Suppressor macrophage (primary cell): ENCODE measurements around the gene TUSC2.

Experiments used
- DNase-seq, 4 experiments: peaks; one replicate each; pipeline ENCODE4 v3.0.0-alpha.2; 2020 to 2022

The TUSC2 gene

DNA sequence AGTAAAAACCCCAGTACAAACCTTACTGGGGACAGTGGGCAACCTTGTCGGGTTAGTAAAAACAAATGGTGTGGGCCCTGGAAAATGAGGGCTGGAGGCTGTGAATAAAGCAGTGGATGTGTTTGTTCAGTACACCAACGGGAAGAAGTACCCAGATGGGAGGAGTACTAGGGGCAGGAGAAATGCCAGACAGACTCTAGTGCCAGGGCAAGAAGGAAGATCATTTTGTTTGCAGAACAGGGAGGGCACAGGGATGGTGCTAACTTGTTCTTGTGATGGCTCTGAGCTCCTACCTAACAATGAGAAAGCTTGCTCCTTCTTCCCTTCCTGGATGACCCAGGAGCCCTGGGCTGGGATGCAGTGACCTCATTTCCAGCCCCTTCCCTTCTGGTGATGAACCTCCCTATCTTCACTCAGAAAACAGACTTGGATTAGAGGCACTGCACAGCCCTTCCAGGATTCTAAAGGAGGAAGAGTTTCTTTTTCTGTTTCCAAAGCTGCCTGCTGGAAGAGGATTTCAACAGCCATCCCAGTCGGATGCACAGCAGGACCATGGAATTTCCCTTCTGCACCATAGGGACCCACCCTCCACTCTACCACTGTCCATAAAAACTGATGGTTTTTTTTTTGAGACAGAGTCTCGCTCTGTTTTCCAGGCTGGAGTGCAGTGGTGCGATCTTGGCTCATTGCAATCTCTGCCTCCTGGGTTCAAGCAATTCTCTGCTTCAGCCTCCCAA lies 6.5 kb upstream of the TUSC2 start:
- DNase-seq = no peak

DNA sequence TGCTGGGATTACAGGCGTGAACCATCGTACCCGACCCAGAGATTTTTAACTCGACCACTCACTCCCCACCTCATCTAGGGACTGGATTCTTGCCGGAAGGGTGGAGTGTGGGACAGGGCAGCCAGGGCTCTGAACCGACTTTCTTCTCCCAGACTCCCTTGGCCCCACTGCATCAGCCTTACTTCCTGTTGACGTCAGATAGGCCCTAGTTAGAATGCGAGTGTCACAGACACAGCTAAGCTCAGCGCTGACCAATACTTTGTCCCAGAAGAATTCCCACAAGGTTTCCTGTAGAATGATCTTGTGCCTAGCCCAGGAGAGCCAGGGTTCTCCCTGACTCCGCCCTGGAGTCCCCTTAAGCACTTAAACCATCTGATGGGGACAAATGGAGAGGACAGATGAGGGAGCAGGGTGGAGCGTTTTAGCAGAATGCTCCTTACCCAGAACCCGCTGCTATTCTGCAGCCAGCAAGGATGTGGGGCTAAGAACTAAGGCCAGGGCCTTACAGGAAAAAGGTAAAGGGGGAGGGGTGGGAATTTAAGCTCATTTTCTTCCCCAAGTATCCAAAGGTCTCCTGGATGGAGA lies 5.8 kb upstream of the TUSC2 start:
- DNase-seq = no peak

DNA sequence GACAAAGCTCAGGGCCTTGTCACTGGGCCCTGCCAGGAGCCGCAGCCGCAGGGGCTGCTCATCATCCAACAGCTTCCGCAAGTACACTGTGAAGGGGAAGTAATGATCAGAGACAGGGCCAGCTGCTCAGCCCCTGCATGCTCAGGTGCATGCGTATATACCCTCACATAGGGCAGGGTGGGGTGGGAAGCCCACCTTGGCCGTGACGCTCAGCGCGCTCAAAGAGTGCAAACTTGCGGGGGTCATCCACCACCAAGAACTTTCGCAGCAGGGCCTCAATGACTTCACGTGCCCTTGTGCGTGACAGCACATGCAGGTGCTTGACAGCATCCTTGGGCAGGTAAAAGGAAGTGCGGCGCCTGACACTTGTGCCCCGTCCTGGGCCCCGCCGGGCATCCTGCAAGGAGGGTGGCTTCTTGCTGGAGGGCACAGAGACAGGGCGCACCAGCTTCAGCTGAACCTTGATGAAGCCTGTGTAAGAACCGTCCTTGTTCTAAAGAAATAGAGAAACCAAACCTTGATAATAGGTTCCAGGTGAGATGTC lies 3.4 kb upstream of the TUSC2 start:
- no peak for DNase-seq

DNA sequence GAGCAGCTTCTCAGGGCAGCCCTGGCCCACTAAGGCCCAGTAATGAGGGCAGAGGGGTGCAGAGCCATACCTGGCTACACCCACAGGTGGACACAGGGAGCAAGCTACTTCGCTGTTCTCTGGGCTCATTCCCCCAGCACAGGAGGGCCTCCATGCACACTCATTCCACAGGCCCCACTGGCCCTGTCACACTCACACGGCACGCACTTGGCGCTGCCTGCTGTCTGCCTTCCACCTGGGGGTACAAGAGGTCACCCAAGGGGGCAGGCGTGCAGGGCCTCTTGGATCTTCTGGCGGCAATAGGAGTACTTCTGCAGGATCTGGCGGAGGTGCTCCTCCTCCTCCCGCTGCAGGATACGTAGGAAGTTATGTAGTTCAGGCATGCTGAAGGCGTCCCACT lies 2.3 kb upstream of the TUSC2 start:
- DNase-seq = no peak

DNA sequence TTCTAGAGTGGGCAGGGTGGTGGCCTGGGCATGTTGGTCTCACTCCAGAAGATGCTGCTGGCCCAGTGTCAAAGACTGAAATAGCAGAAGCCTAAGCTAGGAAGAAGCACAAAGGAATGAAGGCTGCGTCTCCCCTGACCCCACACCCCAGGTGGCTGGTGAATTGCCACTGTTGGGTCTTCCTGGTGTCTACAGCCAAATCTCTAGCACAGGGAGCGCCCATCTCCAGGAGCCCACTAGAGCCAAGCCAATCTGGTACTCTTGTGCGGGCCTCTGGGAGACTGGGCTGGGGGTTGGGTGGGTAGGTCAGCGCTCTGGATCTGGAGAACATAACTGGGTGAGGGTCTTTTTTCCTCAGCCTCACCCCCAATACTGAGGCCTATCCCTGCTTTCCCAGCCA lies 894 bp downstream of the TUSC2 start:
- no peak for DNase-seq

DNA sequence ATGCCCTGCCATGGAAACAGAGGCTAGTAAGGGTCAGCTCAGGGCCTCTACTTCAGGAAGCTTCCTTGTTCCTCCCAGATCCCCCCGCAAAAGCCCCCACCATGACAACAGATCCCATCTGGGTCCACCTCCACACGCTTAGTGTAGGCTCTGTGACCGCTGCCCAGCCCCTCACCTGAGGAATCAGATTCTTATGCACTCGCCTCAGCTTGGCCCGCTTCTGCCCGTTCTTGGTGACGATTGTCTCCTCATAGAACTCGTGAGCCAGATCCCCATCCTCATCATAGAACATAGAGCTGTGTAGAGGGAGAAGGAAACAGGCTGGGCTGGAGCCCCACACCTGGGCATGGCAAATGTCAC lies 1.9 kb downstream of the TUSC2 start:
- no peak for DNase-seq

DNA sequence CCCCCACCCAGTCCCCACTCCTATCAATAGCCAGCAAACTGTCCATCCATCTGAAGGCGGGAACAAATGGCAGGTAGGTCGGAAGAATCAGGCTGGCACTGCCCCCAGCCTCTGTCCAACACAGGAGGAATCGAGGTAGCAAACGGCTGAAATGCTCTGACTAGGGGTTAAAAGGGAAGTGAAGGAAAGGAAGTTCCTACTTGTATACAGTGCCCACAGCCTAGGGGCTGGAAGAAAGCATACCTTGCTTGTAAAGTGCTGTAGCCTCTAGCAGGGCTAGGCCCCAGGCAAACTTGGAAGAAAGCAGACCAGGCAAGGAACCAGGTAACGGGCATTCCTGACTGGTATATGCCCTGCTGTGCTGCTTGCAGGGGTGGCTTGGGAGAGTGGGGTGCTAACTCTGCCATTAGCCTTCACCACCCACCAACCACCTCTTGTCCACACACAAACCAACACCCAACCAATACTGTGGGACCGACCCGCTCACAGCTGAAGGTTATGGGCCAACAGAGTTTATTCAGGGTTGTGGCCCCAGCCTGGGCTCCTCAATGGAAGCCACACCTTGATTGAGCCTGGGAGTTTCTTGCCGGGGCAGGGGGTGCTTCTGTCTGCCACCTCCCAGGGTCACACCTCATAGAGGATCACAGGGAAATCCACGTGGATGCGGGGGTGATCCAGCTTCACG lies 2.4 kb downstream of the TUSC2 start:
- no peak for DNase-seq

DNA sequence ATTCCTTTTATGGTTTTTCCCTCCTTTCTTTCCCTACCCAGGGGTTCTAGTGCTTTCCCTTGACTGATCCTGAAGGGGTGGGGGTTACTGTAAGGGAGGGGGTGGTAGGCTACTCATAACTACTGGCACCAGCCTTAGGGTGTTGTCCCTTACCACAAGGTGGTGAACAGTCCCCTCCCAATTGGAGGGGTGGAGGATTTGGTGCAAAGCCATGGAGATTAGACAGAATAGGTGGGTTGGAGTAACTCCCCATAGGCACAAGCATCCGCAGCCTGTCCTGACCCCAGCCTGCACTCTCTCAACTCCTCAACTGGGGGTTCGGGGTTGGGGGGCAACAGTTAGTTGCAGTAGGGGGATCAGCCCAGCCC lies 2.9 kb downstream of the TUSC2 start:
- DNase-seq = no peak

DNA sequence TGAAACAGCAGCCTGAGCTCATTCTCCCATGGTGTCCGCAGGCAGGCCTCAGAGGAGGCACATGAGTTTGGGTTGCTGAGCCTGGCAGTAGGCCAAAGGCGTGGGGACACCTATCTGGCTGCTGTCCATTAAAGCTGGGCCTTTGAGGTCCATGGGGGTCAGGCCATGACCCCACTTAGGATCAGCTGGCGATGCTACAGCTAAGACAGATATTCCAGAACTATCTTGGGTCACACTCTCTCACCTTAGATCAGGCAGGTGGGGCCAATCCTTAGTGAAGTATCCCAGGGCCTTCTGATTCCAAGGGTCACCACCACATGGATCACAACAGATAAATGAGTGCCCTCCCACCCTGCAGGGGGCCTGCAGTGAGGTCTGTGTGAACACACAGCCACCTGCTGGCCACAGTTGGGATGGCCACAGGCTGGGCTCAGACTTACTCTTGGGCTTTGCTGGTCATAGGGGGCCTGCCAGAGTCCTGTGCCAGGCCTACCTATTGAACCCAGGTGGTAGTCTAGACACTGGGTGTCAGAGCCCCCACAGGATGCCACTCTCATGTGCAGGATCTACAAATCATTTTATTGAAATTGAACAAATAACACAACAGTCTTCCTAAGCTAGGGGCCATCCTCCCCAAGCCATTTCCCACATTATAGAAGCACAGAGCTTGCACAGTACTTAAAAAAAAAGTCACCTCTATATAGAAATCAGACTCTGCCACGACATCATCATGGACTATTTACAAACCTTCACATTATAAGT lies 3.5 kb downstream of the TUSC2 start:
- DNase-seq = peak; percentile 72 to 82 (median 73)

DNA sequence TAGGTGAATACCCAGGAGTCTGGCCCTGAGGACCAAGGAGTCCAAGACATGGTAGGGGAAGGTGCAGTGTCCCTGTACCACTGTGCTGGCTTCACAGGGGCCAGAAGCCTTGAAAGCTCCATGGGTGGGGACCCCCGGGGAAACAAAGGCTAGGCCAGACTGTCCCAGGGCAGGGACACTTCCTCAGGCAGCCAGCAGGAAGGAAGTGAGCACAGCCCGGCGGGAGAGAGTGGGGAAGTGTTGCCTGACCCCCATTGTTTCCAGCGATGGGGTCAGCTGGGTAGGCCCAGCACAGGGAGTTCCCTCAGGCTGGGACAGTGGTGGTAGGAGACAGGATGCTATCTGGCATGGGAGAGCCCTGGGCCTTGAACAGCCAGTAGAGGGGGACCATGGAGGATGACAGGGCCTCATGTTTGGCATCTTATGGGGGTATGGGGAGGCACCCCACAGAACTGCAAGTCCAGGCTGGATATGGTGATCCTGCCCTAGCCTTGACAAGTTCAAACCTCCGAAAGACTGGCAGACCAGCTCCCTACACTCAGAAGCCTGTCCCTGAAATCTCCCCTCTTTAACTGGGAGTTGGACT lies 4.3 kb downstream of the TUSC2 start:
- DNase-seq = peak; percentile 24 to 58 (median 50)

DNA sequence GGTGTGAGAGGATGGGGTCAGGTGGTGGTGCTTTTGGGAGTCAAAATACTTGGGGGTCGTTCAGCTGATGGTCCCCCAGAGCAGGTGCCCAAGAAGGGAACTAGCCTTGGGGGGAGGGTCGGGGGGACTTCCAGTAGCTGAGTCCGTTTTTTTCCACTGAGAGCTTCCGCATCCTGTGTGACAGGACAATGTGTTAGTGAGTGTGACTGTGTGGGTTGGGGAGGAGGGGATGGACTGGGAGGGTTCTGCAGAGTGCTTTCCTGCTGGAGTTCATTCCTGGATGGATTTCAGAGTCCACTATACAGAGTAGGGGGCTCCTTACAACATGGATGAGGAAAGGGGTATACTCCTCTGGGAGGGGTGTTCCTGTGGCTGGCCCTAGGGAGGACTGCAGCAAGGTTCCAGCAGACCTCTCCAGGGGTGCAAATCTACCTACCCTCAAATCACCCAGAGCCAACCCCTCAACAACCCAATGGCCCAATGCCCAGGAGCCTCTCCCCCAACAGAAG lies 4.9 kb downstream of the TUSC2 start:
- peak; percentile 32 to 68 (median 66) for DNase-seq

DNA sequence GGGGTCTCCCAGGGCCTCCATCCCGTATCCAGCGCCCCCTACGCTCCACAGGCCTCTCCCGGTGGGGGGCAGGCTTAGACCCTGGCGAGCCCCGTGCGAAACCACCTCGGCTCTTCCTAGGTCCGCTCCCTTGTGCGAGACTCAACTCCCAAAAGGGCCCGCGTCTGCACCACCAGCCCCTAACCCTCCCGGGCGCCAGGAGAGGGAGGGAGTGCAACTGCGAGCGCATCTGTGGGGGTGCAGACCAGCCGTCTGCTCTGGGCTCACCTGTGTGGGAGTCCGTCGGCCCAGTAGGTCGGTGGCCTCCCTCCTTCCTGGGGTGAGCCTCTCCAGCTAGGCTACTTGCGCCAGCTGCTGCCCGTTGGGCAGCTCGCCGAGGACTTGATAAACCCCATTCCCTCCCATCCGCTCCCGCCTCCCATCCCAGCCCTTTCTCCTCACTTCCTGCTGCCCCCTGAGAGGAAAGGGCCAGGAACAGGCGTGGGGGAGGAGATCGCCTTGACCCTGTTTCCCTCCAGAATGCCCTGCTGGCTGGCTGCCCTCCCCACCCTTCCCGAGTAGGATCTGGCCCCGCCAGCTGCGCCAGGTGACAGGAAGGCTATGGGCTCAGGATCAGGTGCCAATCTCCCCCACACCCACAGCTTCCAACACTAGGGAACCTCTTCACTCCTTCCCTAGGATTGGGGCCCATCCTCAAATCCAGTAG lies 5.5 kb downstream of the TUSC2 start, which contains the start of gene HYAL2:
Gene HYAL2, minus strand, starts transcription at position 360 of the 706 bp plus-strand sequence. CDS start 2,256 bp downstream, outside the sequence.
- peak in 1 of 4 experiments; percentile 21 for DNase-seq

DNA sequence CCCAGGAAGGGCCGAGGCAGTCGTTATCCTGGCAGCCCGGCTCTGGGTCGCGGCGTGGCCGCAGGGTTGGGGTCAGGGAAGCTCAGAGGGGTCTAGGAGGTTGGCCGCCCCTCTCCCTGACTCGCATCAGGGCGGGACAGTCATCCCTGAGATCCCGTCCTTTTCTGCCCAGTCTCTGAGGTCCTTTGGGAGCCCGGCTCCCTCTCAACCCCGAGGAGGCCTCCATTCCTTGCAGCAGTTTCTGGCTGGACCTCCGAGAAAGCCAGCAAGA lies 6.0 kb downstream of the TUSC2 start:
- DNase-seq = no peak

DNA sequence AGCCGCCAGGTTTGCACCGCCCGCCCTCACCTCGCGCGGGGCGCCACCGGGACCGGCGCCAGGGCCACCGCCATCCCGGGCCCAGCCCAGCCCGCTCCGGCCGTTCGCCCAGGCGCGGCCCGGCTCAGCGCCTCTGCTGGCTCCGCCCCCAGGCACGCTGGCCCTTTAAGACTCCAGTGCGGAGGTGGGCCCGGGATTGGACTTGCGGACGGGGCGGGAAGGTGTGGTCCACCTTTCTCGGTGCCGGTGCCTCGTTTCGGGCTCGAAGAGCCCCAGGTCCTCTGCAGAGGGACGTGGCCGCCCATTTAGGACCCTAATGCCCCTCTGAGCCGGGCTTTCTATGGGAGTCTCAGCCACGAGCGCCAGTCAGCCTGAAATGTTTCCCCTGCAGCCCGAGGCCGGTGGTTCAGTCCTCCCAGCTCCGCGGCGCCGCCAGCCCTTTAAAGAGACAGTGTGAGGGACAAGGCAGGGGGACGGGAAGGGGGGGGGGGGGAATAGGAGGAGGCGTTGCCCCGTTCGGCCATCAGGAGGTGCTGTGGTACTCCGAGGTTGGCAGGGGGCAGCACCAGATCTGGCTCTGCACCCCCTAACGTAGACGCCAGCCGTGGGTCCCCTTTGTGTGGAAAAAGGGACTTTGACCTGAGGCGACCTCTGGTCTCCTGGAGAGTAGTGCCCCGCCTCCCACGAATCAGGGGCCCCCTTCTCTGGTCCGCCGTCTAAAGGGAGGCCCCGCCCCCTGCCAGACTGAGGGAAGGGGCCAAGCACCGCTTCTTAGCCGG lies 6.5 kb downstream of the TUSC2 start:
- peak; percentile 86 to 96 (median 93) for DNase-seq

DNA sequence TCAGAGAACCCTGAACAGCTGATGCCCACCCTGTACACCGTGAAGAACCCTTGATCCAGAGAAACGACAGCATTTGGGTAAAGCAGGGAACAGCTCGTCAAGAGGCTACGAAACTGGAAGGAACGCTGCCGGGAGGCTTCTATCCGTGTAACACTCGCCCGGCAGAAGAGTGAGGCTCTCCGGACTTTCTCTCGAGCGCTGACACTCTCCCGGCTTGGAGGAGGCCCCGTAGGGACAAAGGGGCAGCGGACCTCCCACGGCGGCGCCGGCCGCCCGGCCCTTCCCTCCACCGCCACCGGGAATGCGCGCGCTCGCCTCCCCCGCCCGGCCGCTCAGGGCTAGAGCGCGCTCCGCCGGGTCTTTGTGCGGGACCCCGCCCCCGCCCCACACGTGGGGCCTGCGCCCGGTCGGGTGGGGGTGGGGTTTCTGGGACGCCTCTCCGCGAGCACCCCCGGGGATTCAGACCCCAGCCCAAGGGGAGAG lies 7.1 kb downstream of the TUSC2 start:
- peak; percentile 71 to 91 (median 80) for DNase-seq

DNA sequence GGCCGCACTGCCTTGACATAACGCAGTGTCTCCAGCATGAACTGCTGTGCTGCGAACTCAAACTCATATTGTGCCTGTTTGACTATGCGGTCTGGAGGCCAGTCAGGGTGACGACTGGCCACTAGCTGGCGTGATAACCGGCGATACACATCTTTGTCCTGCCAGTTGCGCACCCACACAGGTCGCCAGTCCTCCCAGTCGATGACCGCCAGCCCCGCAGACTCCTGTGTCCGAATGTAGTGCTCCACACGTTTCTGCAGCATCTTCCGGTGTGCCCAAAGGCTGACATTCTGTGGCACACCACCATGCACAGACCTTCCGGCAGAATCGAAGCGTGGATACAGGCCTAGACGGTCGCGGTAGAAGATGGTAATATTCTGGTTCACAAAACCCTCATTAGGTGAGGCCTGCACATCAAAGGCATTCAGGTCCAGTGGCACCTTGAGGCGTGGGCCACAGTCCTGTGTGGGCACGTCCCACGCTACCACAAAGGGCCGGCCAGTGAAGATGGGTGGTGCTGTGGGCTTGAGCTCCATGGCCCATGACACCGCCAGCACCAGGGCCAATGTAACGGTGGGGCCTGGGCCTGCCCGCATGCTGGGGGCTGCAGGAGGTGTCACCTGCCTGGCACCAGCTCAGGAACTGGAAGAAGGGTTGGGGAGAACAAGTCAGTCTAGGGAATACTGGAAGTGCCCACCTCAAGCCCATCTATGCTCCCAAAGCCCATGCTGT lies 8.0 kb downstream of the TUSC2 start:
- no peak for DNase-seq

DNA sequence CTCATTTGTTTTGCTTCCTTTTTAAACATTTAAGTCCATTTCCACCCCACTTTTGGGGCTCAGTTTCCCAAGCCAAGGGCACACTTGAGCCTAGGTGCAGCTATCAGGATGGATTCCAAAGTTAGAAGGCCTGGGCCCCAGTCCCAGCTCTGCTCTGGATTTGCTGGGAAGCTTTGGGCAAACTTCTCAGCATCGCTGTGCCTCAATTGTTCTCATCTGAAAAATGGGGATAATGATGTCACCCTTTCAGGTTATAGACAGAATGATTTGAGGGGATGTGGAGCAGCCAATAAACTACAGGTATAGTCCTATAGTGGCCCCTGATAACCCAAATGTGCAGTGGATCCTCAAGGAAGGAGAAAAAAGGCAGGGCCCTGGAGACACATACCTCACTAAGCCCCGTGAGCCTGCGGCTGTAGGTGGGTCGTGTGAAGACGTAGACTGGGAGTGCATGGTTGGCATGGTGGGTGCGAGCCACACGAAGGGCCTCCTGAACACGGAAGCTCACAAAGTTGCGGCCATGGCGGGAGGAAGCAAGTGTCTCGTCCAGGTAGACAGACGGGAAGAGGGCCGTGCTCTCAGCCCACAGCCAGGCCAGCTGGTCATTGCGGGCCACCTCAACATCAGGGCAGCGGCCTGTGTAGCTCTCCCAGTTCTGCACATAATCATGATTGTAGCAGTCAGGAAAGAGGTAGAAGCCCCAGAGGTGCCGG lies 8.7 kb downstream of the TUSC2 start:
- DNase-seq = no peak

DNA sequence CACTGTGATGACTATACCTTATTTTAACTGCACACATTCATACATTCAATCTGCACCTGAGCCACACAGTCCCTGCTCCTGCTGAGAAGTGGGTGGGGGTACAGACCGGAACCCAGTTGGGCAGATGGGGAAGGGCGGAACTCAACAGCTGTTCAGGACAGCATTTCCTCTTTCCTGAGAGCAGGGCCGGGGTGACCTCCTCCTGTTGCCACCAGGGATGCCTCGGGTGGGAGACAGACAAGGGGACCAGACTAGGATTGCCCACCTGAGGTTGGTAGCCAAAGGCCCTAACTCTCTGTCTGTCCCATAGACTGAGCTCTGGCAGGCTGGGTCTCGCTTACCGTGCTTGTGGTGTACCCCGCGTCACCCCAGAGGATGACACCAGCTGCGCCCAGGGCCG lies 9.4 kb downstream of the TUSC2 start:
- DNase-seq = peak; percentile 24 to 69 (median 56)

DNA sequence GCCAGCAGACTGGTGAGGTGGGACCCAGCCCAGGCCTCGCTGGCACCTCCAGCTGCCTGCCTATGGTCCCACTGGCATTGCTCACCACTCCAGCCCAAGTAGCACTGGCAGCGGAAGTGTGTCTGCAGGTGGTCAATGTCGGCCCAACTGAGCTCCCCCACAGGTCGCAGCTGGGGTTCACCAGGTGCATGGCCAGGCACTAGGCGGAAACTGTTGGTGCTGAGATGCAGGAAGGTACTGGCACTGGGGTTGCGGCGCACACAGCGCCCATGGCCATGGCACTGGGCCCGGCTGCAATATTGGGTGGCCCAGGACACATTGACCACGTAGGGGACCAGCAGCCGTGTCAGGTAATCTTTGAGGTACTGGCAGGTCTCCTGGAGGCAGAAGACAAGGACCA lies 9.9 kb downstream of the TUSC2 start:
- no peak for DNase-seq

DNA sequence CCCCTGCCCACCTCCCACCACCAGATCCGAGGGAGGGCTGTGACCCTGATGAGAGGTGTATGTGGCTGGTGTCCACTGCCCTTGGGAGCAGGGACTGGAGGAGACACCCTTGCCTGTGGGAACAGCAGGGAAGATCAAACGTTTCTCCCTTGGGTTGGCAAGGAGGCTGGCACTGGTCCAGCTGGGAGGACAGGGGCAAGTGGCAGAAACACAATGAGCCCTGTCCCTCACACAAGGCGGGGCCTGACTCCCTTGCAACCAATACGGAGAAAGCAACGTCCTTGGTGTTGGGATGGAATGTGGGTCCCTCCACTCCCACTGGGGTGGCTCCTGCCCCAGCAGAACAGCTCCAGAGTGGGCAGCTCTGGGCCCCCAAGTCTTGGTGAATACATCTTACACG lies 10.7 kb downstream of the TUSC2 start:
- no peak for DNase-seq
